Muscle of leg (tissue), 11 donors: ENCODE data around the gene PIWIL4. TPM values are rescaled to one million over a fixed set of nuclear protein-coding genes. Genes with fewer than 3 reads are reported as not detected.

Source experiments
- DNase-seq: peaks from one replicate; pipeline ENCODE4 v3.0.0; 2013
- H3K27ac ChIP-seq: one replicate; pipeline ENCODE4 v1.5.1; 2013; ENCODE audit warnings: mild to moderate bottlenecking, low read length, control low read depth
- H3K27me3 ChIP-seq: one replicate; pipeline ENCODE4 v1.6.1; 2013; ENCODE audit warnings: low read length; ENCODE audit not compliant: control insufficient read depth, insufficient read depth
- H3K36me3 ChIP-seq: one replicate; pipeline ENCODE4 v1.6.1; 2013; ENCODE audit warnings: low read length; ENCODE audit not compliant: control insufficient read depth, insufficient read depth
- H3K4me1 ChIP-seq: one replicate; pipeline ENCODE4 v1.6.1; 2013; ENCODE audit warnings: low read length; ENCODE audit not compliant: control insufficient read depth, insufficient read depth
- H3K4me3 ChIP-seq: one replicate; pipeline ENCODE4 v1.5.1; 2013; ENCODE audit warnings: low read length, control low read depth
- H3K9me3 ChIP-seq: replicated peaks from 2 replicates; pipeline ENCODE4 v1.6.1; 2013; ENCODE audit warnings: low read depth, low read length; ENCODE audit not compliant: control insufficient read depth
- WGBS: methylation state at CpG from one replicate; pipeline ENCODE4 v1.1.5; 2013; ENCODE audit warnings: missing lambda C conversion rate; ENCODE audit not compliant: insufficient coverage; 5-methylcytosine and 5-hydroxymethylcytosine counted together
- polyA plus RNA-seq, 8 donors: library from polyadenylated mRNA; unstranded; fragments of 120-200 nt; gene quantifications; one replicate each; pipeline versions ENCODE4 v1.2.1 to v1.2.3, GENCODE V29; 2013; ENCODE audit warnings: inconsistent platforms in 1 of 8, low replicate concordance in 1 of 8; ENCODE audit not compliant: insufficient read length in 8 of 8, insufficient read depth in 1 of 8
- total RNA-seq: library from RNA; stranded (reverse); fragments of 120-200 nt; gene quantifications from one replicate; pipeline ENCODE4 v1.2.4, GENCODE V29; 2013

The PIWIL4 gene
- total and polyA plus RNA-seq, 9 donors: 2.6 to 5.2 (median 3.6) TPM

- Histone ChIP-seq H3K4me1 (peaks cover 2% of the 10 kb centered on the region), H3K27ac (no peak overlapping the region), H3K9me3 (no peaks in the 10 kb centered on the region), H3K36me3 (no peaks in the 10 kb centered on the region), H3K27me3 (no peaks in the 10 kb centered on the region), H3K4me3 (no peak overlapping the region)
- peak; percentile 55 for DNase-seq
- WGBS: no CpG with 5 or more reads among the region's 1 CpG
Observed at GRCh38 chr11:94533206-94533605, 34.0 kb upstream of the PIWIL4 start.

DNA sequence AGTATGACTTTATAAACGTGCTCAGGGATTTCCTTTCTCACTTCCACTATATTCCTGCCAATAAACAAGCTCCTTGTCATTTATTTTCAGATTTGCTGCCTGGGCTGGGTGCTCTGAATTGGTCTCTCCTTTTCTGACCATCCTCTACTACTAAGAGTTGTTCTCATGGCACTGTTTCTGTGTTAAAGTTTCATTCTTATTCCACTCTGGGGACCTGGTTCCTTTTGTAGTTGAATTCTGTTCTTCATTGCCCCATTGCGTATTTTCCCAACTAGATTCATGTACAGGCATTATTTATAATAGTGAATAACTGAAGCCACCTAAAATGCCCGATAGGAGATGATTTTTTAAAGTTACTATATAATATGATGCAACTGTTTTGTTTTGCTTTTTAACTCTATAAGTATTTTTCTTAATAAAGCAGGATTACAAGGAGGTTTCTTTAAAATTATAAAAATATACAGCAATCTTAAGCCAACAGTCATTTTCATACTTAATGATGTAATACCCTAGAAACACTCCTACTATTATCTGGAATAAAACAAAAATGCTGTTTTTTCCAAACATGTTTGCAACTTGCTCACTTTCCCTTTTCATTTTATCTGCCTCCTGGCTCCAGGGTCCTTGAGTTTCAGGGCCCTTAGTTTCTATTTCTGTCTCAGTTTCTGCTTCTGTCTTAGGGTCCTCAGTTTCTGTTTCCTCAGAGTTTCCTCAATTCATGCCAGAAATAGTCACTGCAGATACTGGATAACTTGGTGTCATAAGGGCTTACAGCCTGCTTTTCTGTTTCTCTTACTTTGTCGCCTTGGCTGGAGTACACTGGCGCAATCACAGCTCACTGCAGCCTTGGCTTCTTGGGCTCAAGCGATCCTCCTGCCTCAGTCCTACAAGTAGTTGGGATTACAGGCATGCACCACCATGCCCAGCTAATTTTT is 33.2 kb upstream of the PIWIL4 start:
- H3K4me3 ChIP-seq: no peak overlapping the region
- peak overlapping the region; percentile 44 for H3K27ac ChIP-seq
- 50% methylated on average over 3 of the region's 6 CpGs for WGBS
- no peaks in the 10 kb centered on the region for H3K27me3 ChIP-seq
- peak; percentile 84 for DNase-seq
- peaks cover 2% of the 10 kb centered on the region for H3K4me1 ChIP-seq
- no peaks in the 10 kb centered on the region for H3K9me3 ChIP-seq
- no peaks in the 10 kb centered on the region for H3K36me3 ChIP-seq

- no peak overlapping the region for H3K27ac ChIP-seq
- no peaks in the 10 kb centered on the region for H3K27me3 ChIP-seq
- H3K9me3 ChIP-seq: no peaks in the 10 kb centered on the region
- peaks cover 2% of the 10 kb centered on the region for H3K4me1 ChIP-seq
- no peaks in the 10 kb centered on the region for H3K36me3 ChIP-seq
- no peak overlapping the region for H3K4me3 ChIP-seq
- no peak for DNase-seq
Observed at GRCh38 chr11:94536386-94536785, 30.8 kb upstream of the PIWIL4 start.

- WGBS: 93% methylated on average over 2 of the region's 3 CpGs
- peak; percentile 68 for DNase-seq
- Histone ChIP-seq H3K4me3 (no peak overlapping the region), H3K36me3 (no peaks in the 10 kb centered on the region), H3K27me3 (no peaks in the 10 kb centered on the region), H3K9me3 (no peaks in the 10 kb centered on the region), H3K4me1 (peaks cover 2% of the 10 kb centered on the region), H3K27ac (no peak overlapping the region)
Observed at GRCh38 chr11:94537031-94537600, 30.1 kb upstream of the PIWIL4 start.

DNA sequence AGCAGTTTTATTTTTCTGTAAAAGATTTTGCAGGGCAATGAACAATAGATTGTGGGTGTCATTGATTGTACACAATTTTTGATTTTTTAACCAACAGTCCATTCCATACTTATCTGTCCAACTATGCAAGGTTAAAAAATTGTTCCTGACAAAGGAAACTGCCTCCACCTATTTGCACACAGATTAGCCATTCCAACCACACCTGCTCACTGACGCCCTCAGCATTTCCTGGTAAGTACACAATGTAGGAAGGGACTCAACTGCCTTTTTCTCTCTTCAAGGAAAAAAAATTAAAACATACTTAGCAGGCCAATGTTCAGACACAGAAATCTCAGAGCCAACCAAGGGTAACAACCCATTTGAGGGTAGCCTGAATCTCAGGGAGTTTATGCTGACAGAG is 27.7 kb upstream of the PIWIL4 start:
- H3K27ac ChIP-seq: no peak overlapping the region
- no peak for DNase-seq
- no peaks in the 10 kb centered on the region for H3K27me3 ChIP-seq
- no peak overlapping the region for H3K4me3 ChIP-seq
- peaks cover 5% of the 10 kb centered on the region for H3K4me1 ChIP-seq
- H3K9me3 ChIP-seq: no peaks in the 10 kb centered on the region
- no peaks in the 10 kb centered on the region for H3K36me3 ChIP-seq
- no CpG with 5 or more reads among the region's 1 CpG for WGBS

DNA sequence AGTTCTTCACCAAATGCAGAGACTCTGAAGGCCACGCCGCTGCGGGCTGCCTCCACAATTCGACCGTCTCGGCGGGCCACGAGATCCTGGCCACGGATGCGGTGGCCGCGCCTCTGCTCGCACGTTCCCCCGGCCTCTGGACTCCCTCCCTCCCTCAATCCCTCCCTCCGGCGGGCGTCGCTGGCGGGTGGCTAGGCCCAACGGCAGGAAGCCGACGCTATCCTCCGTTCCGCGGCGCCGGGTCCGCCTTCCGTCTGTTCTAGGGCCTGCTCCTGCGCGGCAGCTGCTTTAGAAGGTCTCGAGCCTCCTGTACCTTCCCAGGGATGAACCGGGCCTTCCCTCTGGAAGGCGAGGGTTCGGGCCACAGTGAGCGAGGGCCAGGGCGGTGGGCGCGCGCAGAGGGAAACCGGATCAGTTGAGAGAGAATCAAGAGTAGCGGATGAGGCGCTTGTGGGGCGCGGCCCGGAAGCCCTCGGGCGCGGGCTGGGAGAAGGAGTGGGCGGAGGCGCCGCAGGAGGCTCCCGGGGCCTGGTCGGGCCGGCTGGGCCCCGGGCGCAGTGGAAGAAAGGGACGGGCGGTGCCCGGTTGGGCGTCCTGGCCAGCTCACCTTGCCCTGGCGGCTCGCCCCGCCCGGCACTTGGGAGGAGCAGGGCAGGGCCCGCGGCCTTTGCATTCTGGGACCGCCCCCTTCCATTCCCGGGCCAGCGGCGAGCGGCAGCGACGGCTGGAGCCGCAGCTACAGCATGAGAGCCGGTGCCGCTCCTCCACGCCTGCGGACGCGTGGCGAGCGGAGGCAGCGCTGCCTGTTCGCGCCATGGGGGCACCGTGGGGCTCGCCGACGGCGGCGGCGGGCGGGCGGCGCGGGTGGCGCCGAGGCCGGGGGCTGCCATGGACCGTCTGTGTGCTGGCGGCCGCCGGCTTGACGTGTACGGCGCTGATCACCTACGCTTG is 23.2 kb upstream of the PIWIL4 start, which contains the start of gene FUT4:
Gene FUT4, plus strand, starts transcription at position 227 of the 951 bp plus-strand sequence. Its CDS starts 213 bp downstream, at position 440.
- DNase-seq: peak; percentile 95
- 0% methylated on average over 108 of the region's 109 CpGs for WGBS
- Histone ChIP-seq H3K9me3 (no peaks in the 10 kb centered on the region), H3K27ac (peak within 1 kb of the TSS; percentile 97), H3K36me3 (peaks cover 12% of the 10 kb centered on the region), H3K4me1 (peaks cover 27% of the 10 kb centered on the region), H3K4me3 (peak within 1 kb of the TSS; percentile 69), H3K27me3 (no peaks in the 10 kb centered on the region)

- H3K4me1 ChIP-seq: peaks cover 27% of the 10 kb centered on the region
- H3K27ac ChIP-seq: peak overlapping the region; percentile 29
Observed at GRCh38 chr11:94544646-94545263, 22.4 kb upstream of the PIWIL4 start.

DNA sequence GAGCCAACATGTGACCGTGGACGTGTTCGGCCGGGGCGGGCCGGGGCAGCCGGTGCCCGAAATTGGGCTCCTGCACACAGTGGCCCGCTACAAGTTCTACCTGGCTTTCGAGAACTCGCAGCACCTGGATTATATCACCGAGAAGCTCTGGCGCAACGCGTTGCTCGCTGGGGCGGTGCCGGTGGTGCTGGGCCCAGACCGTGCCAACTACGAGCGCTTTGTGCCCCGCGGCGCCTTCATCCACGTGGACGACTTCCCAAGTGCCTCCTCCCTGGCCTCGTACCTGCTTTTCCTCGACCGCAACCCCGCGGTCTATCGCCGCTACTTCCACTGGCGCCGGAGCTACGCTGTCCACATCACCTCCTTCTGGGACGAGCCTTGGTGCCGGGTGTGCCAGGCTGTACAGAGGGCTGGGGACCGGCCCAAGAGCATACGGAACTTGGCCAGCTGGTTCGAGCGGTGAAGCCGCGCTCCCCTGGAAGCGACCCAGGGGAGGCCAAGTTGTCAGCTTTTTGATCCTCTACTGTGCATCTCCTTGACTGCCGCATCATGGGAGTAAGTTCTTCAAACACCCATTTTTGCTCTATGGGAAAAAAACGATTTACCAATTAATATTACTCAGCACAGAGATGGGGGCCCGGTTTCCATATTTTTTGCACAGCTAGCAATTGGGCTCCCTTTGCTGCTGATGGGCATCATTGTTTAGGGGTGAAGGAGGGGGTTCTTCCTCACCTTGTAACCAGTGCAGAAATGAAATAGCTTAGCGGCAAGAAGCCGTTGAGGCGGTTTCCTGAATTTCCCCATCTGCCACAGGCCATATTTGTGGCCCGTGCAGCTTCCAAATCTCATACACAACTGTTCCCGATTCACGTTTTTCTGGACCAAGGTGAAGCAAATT is 21.7 kb upstream of the PIWIL4 start:
- H3K27ac ChIP-seq: no peak overlapping the region
- WGBS: 45% methylated on average over 39 of the region's 54 CpGs
- H3K36me3 ChIP-seq: peaks cover 12% of the 10 kb centered on the region
- H3K27me3 ChIP-seq: no peaks in the 10 kb centered on the region
- H3K4me1 ChIP-seq: peaks cover 27% of the 10 kb centered on the region
- no peaks in the 10 kb centered on the region for H3K9me3 ChIP-seq
- no peak for DNase-seq
- peak overlapping the region; percentile 69 for H3K4me3 ChIP-seq

More at GRCh38 chr11:94544646-94545263, 22.4 kb upstream of the PIWIL4 start:
- peak overlapping the region; percentile 69 for H3K4me3 ChIP-seq
- H3K27me3 ChIP-seq: no peaks in the 10 kb centered on the region
- no peaks in the 10 kb centered on the region for H3K9me3 ChIP-seq
- 3% methylated on average over 53 of the region's 59 CpGs for WGBS
- peaks cover 12% of the 10 kb centered on the region for H3K36me3 ChIP-seq
- peak; percentile 33 for DNase-seq

DNA sequence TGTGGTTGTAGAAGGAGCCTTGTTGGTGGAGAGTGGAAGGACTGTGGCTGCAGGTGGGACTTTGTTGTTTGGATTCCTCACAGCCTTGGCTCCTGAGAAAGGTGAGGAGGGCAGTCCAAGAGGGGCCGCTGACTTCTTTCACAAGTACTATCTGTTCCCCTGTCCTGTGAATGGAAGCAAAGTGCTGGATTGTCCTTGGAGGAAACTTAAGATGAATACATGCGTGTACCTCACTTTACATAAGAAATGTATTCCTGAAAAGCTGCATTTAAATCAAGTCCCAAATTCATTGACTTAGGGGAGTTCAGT is 21.1 kb upstream of the PIWIL4 start:
- no peak for DNase-seq
- H3K4me3 ChIP-seq: peak overlapping the region; percentile 69
- no CpG with 5 or more reads among the region's 2 CpGs for WGBS
- H3K9me3 ChIP-seq: no peaks in the 10 kb centered on the region
- peaks cover 12% of the 10 kb centered on the region for H3K36me3 ChIP-seq
- H3K27me3 ChIP-seq: no peaks in the 10 kb centered on the region
- H3K4me1 ChIP-seq: peaks cover 27% of the 10 kb centered on the region
- H3K27ac ChIP-seq: no peak overlapping the region
